Measurements from ENCODE around the gene SPATA17.

- TF ChIP-seq EZH2 (IDR thresholded peaks at IDR 0.05; ENCODE audit: borderline replicate concordance, low read depth, low read length, severe bottlenecking): no peak
- TF ChIP-seq, protein P1, sequence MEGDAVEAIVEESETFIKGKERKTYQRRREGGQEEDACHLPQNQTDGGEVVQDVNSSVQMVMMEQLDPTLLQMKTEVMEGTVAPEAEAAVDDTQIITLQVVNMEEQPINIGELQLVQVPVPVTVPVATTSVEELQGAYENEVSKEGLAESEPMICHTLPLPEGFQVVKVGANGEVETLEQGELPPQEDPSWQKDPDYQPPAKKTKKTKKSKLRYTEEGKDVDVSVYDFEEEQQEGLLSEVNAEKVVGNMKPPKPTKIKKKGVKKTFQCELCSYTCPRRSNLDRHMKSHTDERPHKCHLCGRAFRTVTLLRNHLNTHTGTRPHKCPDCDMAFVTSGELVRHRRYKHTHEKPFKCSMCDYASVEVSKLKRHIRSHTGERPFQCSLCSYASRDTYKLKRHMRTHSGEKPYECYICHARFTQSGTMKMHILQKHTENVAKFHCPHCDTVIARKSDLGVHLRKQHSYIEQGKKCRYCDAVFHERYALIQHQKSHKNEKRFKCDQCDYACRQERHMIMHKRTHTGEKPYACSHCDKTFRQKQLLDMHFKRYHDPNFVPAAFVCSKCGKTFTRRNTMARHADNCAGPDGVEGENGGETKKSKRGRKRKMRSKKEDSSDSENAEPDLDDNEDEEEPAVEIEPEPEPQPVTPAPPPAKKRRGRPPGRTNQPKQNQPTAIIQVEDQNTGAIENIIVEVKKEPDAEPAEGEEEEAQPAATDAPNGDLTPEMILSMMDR (IDR thresholded peaks at IDR 0.05; ENCODE audit: extremely low read depth in 1 of 2, insufficient read depth in 1 of 2, low read depth in 1 of 2, low read length in 2 of 2): no peak
- TF ChIP-seq MAX (IDR thresholded peaks at IDR 0.05; ENCODE audit: insufficient read depth, insufficient read length): no peak
- no peak for TF ChIP-seq GATA2 (IDR thresholded peaks at IDR 0.05; ENCODE audit: insufficient read depth, insufficient read length, low read depth, low read length)
- no peak for TF ChIP-seq POLR2A (IDR thresholded peaks at IDR 0.05; ENCODE audit: low read depth, low read length)
- TF ChIP-seq JUN (IDR thresholded peaks at IDR 0.05; ENCODE audit: borderline replicate concordance, insufficient read depth, insufficient read length, low read depth): no peak
- TF ChIP-seq POLR2AphosphoS5 (IDR thresholded peaks at IDR 0.05; ENCODE audit: insufficient read depth, low read depth, low read length): no peak
- no peak for TF ChIP-seq MYC (IDR thresholded peaks at IDR 0.05; ENCODE audit: low read depth, low read length)
Measured at GRCh38 chr1:217687511-217687910, 56.4 kb downstream of the SPATA17 start.
